Activated gamma-delta T cell treated with anti-CD3 and anti-CD28 coated beads, Interleukin-2, amount 50 U/mL, for 16 hours (primary cell): ENCODE data around the gene STX4.

ENCODE experiments used
- DNase-seq: peaks from one replicate; pipeline ENCODE4 v3.0.0-alpha.2; 2020; ENCODE audit warnings: low read depth

Gene STX4

GRCh38 chr16:31064882-31065461 is 31.6 kb downstream of the STX4 start:
- DNase-seq: no peak

DNA sequence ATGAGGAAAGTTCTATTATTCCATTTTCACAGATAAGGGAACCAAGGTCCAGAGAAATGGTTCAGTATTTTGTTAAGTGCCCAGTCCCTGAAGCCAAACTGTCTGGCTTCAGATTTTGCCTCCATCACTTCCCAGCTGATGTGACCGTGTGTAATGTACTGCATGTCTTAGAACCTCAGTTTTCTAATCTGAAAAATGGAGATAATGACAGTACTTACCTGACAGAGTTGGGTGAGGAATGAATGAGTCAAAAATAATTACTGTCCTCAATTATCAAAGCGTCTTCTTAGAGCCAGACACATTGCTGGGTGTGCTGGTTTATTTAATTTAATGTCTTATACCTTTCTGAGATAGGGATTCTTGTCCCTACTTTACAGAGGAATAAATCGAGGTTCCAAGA is 34.0 kb downstream of the STX4 start:
- DNase-seq: no peak

DNA sequence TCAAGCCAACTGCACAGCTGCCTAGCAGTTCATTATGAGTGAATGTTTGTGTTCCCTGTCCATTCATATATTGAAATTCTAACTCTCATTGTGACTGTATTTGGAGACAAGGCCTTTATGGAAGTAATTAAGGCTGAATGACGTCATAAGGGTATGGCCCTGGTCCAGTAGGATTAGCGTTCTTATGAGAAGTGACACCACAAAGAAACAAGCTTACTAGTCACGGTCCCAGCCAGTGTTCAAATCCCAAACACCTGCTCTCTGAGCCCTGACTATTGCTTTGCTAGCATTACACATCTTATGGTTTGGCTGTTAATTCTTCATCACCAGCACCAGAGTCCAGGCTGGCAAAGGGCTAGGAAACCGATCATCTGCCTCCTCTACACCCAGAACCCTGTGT is 38.5 kb downstream of the STX4 start:
- no peak for DNase-seq

- DNase-seq: no peak
These were observed 39.3 kb downstream of the STX4 start for GRCh38 chr16:31072540-31073141.

- DNase-seq: peak; percentile 78
These were observed 40.0 kb downstream of the STX4 start for GRCh38 chr16:31073142-31073969.

DNA sequence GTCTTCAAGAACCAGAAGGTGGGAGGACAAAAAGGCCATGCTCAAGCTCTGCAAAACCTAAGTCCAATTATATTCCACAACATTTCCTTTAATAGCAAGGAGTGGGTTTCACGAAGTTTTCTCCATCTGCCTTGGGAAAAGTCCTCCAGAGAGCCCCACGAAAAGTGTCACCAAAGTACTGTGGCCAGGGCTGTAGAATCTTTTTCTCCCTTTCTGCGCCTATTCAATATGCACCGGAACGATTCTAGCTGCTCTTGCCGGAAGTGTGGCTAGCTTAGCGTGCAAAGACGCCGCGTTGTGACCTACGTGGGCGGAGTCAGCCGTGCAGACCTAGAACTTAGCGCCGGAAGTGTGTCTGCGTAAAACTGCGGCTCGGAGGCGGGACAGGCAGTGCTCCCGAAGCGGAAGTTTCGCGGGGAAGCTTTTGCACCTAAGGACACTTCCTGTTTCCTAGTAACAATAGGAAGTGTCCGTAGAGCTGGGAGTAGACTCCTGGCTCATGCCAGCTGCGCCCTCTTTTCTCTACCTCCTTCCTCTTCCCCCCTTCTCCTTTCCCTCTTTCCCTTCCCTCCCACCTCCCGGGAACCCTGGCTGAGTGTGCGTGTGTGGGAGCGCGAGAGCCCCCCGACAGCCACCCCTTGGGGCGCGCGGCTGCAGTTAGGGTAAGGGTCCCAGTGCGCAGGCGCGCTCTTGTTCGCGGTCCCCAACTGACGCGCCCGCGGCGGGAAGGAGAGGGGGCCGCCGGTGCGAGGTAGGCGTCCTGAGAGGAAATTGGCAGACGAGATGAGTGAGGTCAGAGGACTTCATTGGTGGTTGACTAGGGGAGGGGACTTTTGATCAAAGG is 40.8 kb downstream of the STX4 start, which contains the start of the genes ZNF646 and ZNF668:
Gene ZNF646 (plus strand): TSS at position 453 of the 844 bp plus-strand sequence. CDS start 1,903 bp downstream, outside the sequence.
Gene ZNF668 (minus strand): TSS at position 271 of the 844 bp plus-strand sequence. CDS start 9,781 bp downstream, outside the sequence.
- peak; percentile 97 for DNase-seq

GRCh38 chr16:31074814-31075183 is 41.4 kb downstream of the STX4 start:
- no peak for DNase-seq

DNA sequence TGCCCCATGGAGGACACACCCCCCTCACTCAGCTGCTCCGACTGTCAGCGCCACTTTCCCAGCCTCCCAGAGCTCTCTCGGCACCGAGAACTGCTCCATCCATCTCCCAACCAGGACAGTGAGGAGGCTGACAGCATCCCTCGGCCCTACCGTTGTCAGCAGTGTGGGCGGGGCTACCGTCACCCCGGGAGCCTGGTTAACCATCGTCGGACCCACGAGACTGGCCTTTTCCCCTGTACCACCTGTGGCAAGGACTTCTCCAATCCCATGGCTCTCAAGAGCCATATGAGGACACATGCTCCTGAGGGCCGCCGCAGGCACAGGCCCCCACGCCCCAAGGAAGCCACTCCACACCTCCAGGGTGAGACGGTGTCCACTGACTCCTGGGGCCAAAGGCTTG is 43.0 kb downstream of the STX4 start:
- DNase-seq: no peak

DNA sequence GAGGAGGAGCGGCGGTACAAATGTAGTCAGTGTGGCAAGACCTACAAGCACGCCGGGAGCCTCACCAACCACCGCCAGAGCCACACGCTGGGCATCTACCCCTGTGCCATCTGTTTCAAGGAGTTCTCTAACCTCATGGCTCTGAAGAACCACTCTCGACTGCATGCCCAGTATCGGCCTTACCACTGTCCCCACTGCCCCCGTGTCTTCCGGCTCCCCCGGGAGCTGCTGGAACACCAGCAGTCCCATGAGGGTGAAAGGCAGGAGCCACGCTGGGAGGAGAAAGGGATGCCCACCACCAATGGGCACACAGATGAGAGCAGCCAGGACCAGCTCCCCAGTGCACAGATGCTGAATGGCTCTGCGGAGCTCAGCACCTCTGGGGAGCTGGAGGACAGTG is 43.7 kb downstream of the STX4 start:
- no peak for DNase-seq

- no peak for DNase-seq
These were observed 44.4 kb downstream of the STX4 start for GRCh38 chr16:31077592-31078396.

- no peak for DNase-seq
These were observed 45.4 kb downstream of the STX4 start for GRCh38 chr16:31078597-31079341.

GRCh38 chr16:31079342-31079944 is 46.1 kb downstream of the STX4 start:
- DNase-seq: no peak

GRCh38 chr16:31080035-31080629 is 46.8 kb downstream of the STX4 start:
- DNase-seq: no peak

- no peak for DNase-seq
These were observed 47.5 kb downstream of the STX4 start for GRCh38 chr16:31080756-31081419.

GRCh38 chr16:31081428-31082351 is 48.3 kb downstream of the STX4 start:
- DNase-seq: no peak

DNA sequence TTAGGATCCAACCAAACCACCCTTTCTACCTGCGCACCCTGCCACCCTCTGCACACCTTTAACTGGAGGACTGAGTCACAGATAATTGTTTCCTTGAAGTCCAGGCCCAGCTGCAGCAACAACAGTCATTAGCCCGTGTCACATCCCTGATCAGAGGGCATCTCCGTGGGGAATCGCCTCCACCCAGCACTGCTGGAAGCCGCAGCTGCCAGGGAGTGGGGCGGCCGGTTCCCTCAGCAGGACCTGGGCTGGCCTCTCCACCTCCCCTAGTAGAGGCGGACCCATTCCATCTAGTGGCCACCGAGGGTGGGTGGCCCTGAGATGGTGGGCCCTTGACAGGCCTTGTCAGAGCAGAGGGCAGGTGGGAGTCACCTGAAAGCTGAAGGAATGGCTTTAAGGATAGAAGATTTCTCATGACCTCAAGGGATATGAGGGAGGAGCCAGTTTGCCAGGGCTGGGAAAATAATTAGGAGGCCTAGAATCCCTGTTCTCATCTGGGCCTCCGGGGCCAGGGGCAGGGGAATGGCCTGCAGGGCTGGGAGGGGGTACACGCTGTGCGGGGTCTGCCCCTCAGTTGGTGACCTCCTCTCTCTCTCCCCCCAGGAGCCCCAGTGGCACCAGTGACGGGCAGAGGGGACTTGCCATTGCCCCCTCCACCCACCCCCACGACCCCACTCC is 49.1 kb downstream of the STX4 start:
- no peak for DNase-seq

DNA sequence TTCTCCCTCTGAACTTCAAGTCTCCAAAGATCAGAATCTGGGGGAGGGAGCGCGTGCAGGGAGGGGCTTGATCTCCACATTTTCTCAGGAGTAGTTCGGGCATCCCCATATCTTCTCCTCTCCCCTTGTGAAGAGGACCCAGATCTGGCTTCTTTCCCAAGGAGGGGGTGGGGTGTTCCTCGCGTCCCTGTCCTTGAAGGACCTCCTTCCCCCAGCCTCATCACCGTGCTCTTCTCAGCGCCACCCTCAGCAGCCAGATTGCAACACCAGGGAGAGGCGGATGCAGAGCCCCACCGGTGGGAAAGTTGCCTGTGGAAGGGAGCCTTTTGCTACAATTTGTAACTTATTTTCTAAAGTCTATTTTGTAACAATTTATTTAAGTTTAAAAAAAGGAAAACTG is 49.7 kb downstream of the STX4 start:
- no peak for DNase-seq

DNA sequence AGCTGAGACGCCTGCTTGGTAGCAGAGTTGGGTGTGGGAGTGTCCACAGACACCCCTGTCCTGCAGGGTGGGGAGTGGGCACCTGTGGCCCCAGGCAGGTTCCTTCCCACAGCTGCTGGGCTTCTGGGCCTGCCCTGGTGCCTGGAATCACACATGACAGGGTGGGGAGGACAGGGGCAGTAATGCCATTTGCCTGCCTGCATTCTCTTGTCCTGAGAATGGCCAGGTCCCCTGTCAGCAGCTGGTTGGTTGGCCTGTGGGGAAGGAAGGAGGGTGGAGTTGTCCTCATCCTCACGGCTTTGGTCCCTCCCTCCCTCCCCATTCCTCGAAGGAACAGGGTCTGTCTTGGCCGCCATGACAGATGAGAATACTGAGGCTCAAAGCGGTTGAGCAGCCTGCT is 50.2 kb downstream of the STX4 start:
- DNase-seq: no peak
